ENCODE results near the gene THTPA.
"Not testable (repeated sequence)": the region's sequence is repeated elsewhere in the genome, so short reads cannot be mapped to it uniquely, and the experiment has no call there.

THTPA gene

GRCh38 chr14:23568600-23569331 is 12.7 kb downstream of the THTPA start:
- DNase-seq = no peak

- DNase-seq = peak; percentile 76
These were observed 13.5 kb downstream of the THTPA start for GRCh38 chr14:23569443-23570151.

GRCh38 chr14:23570806-23571483 is 14.9 kb downstream of the THTPA start:
- no peak for DNase-seq

DNA sequence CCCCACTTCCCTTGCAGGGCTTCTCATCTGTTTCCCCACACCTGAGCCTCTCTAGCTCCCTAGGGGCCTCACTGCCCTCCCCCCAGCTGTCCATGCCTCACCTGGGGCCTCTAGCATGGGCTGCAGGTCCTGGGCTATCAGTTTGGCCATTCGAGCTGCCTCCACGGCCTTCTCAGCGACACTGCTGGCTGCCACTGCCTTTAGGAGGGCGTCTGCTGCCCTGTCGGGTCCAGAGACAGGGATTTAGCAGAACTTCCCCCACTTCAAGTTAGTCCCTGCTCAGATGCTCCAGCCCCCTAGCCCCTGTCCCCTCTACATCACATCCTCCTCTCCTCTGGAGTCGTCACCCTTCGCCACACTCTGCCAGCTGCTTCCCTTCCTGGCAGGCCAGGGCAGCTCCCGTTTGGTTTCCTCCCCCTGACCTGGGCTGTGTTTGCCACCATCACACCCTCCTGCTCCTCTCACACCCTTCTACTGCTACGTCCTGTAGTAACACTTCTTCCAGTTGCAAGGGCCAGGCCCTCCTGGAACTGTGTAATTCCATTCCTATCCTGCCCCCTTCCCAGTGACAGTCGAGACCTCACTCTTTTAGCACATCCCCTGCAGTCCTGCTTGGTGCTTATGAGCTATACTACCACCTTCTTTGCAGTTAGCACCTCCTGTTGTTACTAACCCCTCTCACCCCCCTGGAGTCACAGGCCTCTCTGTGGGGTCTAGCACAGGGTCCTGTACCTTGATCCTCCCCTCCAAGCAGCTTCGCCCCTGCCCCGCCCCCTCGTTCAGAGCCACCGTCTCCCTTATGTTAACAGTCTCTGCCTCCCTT is 15.8 kb downstream of the THTPA start:
- peak; percentile 48 for DNase-seq

- no peak for DNase-seq
These were observed 16.4 kb downstream of the THTPA start for GRCh38 chr14:23572524-23572828.

GRCh38 chr14:23572836-23573235 is 16.8 kb downstream of the THTPA start:
- DNase-seq = no peak

- DNase-seq = peak; percentile 47
These were observed 17.4 kb downstream of the THTPA start for GRCh38 chr14:23573384-23574015.

- DNase-seq = peak; percentile 66
These were observed 21.1 kb downstream of the THTPA start for GRCh38 chr14:23577004-23577681.

DNA sequence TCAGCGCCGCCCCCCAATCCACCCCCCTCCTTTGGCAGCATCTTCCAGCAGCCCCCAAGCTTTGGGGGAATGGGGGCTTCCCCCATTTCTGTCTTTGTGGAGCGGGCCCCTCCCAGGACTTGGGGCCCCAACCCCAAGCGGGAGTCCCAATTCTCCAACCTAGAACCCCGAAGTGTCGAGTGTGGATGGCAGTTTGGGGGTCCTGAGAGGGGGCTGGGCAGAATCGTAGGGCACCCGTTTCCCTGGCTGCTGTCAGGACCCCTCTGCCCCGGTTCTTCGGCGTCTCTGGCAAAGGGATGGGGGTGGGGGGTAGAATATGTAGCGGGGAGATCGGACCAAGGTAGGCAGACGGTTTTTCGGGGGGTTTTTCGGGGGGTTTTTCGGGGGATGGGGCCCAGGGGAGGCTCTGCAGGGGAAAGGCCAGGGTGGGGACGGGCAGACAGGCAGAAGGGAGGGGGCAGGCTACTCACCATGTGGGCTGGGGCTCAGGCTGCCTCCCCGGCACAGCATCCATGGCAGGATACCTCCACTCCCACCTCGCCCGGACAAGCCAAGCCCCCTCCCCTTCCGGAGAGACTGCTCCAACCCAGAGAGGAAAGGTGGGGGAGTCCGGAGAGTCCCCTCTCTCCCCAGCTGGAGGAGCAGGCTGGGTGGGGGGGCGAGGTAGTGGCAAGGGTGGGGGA is 21.8 kb downstream of the THTPA start:
- DNase-seq = peak; percentile 49

GRCh38 chr14:23578560-23579310 is 22.7 kb downstream of the THTPA start, which contains the start of gene JPH4:
Gene JPH4 (minus strand): TSS chr14:23578790. CDS start chr14:23577453, 1,337 bp downstream.
- DNase-seq = peak; percentile 55

DNA sequence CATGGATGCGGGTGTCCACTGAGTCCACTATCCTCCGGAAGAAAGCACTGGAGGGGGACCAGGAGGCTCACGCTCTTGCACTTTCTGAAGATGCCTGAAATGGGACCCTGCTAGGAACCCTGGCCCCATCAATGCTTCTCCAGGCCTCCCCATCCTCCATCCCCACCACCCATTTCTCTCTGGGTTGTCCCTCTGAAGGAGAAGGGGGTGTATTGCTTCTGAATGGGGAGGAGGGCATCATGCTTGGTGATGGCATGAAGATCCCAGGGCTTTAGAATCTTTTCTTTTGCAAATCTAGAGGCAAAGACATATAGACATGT is 23.2 kb downstream of the THTPA start:
- DNase-seq = no peak

GRCh38 chr14:23579739-23580138 is 23.7 kb downstream of the THTPA start:
- no peak for DNase-seq

DNA sequence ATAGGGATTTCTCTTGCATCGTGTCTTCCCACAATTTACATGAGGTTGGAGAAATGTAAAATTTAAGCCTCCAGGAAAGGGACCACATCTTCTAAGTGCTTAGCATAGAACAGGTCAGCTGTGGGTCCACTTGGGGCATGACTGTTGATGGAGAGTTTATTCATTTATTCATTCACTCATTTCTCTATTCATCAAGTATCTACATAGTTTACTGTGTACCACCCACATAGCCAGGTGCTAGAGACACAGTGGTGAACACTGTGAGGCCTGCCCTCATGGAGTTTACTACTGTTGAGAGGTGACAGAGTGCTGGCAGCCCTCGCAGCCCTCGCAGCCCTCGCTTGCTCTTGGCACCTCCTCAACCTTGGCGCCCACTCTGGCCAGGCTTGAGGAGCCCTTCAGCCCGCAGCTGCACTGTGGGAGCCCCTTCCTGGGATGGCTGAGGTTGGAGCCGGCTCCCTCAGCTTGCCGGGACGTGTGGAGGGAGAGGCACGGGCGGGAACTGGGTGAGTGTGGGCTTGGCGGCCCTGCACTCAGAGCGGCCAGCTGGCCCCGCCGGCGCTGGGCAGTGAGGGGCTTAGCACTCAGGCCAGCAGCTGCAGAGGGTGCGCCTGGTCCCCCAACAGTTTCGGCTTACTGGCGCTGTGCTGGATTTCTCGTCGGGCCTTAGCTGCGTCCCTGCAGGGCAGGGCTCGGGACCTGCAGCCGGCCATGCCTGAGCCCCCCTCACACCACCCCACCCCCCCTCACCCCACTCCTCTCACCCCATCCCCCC is 24.3 kb downstream of the THTPA start:
- DNase-seq = peak; percentile 33

DNA sequence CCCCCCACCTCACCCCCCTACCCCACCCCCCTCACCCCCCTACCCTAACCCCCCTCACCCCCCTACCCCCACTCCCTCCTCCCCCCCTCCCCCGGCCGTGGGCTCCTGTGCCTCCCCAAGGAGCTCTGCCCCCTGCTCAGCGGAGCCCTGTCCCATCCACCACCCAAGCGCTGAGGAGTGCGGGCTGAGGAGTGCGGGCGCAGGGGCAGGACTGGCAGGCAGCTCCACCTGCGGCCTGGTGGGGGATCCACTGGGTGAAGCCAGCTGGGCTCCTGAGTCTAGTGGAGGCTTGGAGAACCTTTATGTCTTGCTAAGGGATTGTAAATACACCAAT is 24.8 kb downstream of the THTPA start:
- DNase-seq = peak; percentile 37

DNA sequence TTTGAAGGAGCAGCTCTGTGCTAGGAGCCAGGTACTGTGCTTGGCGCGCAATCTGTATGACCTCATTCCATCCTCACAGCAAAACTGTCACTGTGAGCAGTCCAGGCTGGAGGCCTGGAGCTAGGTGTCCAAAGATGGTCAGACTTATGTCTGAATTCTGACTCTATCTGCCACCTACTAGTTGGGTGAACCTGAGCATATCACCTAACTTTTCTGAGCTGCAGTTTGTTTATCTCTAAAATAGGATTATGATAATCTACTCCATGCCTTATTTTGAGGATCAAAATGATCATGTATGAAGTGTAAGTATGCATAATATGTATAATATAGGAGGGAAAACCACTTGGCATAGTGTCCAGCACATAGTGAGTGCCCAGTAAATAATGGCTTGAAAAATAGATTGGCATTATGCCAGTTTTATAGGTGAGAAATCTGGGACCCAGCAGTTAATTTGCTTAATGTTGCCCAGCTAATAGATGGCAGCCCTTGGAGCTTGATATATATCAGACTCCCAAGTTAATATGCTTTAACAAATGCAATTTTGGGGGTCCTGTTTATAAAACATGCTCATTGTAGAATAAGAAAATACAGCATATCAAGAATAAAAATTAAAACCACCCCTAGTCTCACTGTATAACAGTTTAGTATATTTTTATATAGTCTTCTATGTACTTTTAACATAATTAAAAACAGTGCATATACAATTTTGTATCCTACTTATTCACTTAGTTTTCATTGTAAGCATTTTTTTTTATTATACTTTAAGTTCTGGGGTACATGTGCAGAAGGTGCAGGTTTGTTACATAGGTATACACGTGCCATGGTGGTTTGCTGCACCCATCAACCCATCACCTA is 27.1 kb downstream of the THTPA start:
- no peak for DNase-seq

DNA sequence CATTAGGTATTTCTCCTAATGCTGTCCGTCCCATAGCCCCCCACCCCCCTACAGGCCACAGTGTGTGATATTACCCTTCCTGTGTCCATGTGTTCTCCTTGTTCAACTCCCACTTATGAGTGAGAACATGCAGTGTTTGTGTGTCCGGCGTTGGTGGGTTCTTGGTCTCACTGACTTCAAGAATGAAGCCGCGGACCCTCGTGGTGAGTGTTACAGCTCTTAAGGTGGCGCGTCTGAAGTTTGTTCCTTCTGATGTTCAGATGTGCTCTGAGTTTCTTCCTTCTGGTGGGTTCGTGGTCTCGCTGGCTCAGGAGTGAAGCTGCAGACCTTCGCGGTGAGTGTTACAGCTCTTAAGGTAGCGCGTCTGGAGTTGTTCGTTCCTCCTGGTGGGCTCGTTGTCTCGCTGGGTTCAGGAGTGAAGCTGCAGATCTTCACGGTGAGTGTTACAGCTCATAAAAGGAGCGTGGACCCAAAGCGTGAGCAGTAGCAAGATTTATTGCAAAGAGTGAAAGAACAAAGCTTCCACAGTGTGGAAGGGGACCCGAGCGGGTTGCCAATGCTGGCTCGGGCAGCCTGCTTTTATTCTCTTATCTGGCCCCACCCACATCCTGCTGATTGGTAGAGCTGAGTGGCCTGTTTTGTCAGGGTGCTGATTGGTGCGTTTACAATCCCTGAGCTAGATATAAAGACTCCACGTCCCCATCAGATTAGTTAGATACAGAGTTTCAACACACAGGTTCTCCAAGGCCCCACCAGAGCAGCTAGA is 27.9 kb downstream of the THTPA start:
- peak; percentile 17 for DNase-seq

GRCh38 chr14:23584527-23585203 is 28.6 kb downstream of the THTPA start:
- DNase-seq = not testable (repeated sequence)
